Tibial nerve (tissue), 4 donors: ENCODE data around the gene FSD1L.

Source experiments
- EP300 ChIP-seq, 2 donors: sonication (generic); formaldehyde crosslinking; IDR thresholded peaks; one replicate each; pipeline ENCODE4 v1.6.1; 2017; ENCODE audit warnings: antibody characterized with exemption in 2 of 2, mild to moderate bottlenecking in 1 of 2
- TF ChIP-seq, protein P1 (sequence below), 5 experiments: fragments of 200-600 bp in 3 of 5; fragments of 450-650 bp in 2 of 5; sonication (generic) in 3 of 5; IDR thresholded peaks; one replicate each; pipeline ENCODE4 v1.5.1; 2016 to 2019; ENCODE audit warnings: antibody characterized with exemption in 5 of 5, mild to moderate bottlenecking in 3 of 5, moderate library complexity in 2 of 5

DNA sequence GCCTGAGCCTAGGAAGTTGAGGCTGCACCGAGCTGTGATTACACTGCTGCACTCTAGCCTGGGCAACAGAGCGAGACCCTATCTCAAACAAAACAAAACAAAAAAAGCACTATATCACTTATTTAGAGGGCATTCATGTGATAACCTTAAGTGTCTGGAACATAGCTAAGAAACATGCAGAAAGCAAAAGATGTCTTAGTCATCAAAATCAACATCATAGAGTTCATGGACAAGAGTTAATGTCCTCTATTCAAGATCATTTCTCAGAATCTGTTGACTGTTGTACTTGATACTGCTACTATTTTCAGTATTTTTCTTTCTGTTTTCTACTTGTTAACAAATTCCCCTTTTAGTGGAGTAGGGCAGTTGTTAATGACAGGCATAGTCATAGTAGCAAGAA lies 25.4 kb downstream of the FSD1L start:
- TF ChIP-seq, protein P1, sequence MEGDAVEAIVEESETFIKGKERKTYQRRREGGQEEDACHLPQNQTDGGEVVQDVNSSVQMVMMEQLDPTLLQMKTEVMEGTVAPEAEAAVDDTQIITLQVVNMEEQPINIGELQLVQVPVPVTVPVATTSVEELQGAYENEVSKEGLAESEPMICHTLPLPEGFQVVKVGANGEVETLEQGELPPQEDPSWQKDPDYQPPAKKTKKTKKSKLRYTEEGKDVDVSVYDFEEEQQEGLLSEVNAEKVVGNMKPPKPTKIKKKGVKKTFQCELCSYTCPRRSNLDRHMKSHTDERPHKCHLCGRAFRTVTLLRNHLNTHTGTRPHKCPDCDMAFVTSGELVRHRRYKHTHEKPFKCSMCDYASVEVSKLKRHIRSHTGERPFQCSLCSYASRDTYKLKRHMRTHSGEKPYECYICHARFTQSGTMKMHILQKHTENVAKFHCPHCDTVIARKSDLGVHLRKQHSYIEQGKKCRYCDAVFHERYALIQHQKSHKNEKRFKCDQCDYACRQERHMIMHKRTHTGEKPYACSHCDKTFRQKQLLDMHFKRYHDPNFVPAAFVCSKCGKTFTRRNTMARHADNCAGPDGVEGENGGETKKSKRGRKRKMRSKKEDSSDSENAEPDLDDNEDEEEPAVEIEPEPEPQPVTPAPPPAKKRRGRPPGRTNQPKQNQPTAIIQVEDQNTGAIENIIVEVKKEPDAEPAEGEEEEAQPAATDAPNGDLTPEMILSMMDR (IDR thresholded peaks at IDR 0.05), result no peak
- no peak for TF ChIP-seq EP300 (IDR thresholded peaks at IDR 0.05)
